Subcutaneous adipose tissue (tissue), 4 donors: ENCODE results near the gene CFAP69. TPM values are rescaled to one million over a fixed set of nuclear protein-coding genes. Genes with fewer than 3 reads are reported as not detected.

Experiments used
- CTCF ChIP-seq: fragments of 450-650 bp; IDR thresholded peaks from one replicate; pipeline ENCODE4 v1.5.1; 2016; ENCODE audit warnings: low read depth, mild to moderate bottlenecking, control low read depth, antibody characterized with exemption, moderate library complexity
- total RNA-seq, 4 donors: library from RNA; depleted of rRNA; stranded (reverse); fragments of >200 nt; gene quantifications; one replicate each; pipeline ENCODE4 v1.1.0, GENCODE V29; 2016

CFAP69 gene
- total RNA-seq, 4 donors from 2014 or later: 12.6 to 30.7 (median 21.2) TPM

GRCh38 chr7:90232430-90232829, 12.5 kb upstream of the CFAP69 start:
- no peak for TF ChIP-seq CTCF

GRCh38 chr7:90233569-90233968, 11.4 kb upstream of the CFAP69 start:
- TF ChIP-seq CTCF: no peak

- TF ChIP-seq CTCF: no peak
These were observed 8.2 kb upstream of the CFAP69 start for GRCh38 chr7:90236721-90237289.

- no peak for TF ChIP-seq CTCF
These were observed 7.0 kb upstream of the CFAP69 start for GRCh38 chr7:90238022-90238421.

GRCh38 chr7:90238583-90238982, 6.4 kb upstream of the CFAP69 start:
- TF ChIP-seq CTCF: no peak

GRCh38 chr7:90239050-90239449, 5.9 kb upstream of the CFAP69 start:
- no peak for TF ChIP-seq CTCF

- no peak for TF ChIP-seq CTCF
These were observed 5.2 kb upstream of the CFAP69 start for GRCh38 chr7:90239625-90240228.
